HT1080 (cell line): Measurements from ENCODE around the gene OXSR1. TPM values are rescaled to one million over a fixed set of nuclear protein-coding genes. Genes with fewer than 3 reads are reported as not detected.
"Not testable (repeated sequence)": the region's sequence is repeated elsewhere in the genome, so short reads cannot be mapped to it uniquely, and the experiment has no call there.

ENCODE experiments used
- DNase-seq: peaks from one replicate; pipeline ENCODE4 v3.0.0-alpha.2; 2015; ENCODE audit warnings: low read depth
- total RNA-seq: library from RNA; depleted of rRNA; stranded (reverse); fragments of >200 nt; shearing (Covaris generic); gene quantifications from 2 replicates; pipeline ENCODE4 v1.2.3, GENCODE V29; 2014

The OXSR1 gene
- total RNA-seq, 1 experiment from 2014 or later, result 35.6 TPM

DNA sequence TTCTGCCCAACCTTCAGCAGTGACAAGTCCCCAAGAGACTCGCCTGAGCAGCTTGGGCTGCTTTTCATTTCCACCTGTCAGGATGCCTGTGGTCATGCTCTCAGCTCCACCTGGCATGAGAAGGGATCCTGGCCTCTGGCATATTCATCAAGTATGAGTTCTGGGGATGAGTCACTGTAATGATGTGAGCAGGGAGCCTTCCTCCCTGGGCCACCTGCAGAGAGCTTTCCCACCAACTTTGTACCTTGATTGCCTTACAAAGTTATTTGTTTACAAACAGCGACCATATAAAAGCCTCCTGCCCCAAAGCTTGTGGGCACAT, 23.4 kb upstream of the OXSR1 start:
- no peak for DNase-seq

DNA sequence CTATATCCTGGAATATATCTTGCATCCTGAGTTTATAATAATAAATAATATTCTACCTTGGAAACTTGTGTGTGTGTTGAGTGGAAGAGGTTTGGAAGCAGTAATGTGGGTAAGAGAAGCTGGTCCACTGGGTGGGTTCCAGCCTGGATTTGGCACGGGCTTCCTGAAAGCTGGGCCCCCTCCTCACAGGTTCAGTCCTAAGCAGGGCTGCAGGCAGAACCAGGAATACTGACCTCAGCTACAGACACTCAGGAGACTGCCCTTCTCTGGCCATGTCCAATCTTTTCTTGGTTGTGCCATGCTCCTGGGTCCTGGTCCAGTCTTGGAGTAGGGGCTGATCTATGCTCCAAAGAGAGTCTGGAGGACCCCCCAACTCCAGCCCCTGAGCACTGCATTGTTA, 22.4 kb upstream of the OXSR1 start:
- no peak for DNase-seq

DNA sequence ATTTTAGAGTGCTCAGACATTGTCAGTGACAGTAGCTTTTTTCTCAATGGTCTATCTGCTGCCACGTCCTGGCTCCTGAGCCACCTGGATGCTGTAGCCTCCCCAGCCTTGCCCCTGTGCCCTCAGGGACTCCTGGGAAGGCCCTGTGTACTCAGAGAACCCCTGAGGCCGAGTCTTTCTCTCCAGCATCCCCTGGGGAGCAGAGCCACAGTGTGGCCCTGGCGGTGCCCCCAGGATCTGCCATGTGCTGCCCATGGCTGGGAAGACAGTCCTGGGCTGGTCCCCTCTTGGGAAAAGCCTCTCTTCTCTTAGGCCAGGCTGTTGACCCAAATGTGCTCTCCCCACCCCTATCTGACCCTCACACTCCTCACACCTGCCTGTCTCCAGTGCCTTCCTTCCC, 21.8 kb upstream of the OXSR1 start:
- DNase-seq, result no peak

DNA sequence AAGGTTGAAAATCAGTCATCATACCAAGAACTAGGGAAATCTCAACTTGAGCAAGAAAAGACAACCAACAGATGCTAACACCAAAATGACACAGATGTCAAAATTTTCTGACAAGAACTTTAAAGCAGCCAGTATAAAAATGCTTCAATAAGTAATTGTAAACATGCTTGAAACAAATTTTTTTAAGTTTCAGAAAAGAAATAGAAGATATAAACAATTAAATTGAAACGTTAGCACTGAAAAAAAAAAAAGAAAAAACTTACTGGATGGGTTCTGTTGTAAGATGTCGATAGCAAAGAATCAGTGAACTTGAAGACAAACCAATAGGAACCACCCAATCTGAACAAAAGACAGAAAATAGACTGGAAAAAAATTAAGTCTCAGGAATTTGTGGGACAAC, 18.8 kb upstream of the OXSR1 start:
- no peak for DNase-seq

DNA sequence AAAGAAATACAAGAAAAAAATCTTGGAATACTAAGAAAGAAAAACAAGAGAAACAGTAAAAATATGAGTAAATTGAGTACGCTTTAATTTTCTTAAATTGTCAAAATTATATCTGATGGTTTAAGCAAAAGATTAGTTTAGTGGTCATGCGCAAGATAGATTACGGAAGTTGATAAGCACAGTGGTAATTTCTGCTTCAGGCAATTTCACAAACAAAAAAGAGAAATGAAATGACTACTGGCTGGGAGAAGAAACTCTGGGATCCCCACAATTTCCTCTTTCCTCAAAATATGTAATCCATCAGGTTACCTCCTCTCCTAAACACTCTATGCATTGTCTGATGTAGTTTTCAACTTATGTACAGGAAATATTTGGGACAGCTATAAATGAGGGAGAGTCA, 17.9 kb upstream of the OXSR1 start:
- no peak for DNase-seq

DNA sequence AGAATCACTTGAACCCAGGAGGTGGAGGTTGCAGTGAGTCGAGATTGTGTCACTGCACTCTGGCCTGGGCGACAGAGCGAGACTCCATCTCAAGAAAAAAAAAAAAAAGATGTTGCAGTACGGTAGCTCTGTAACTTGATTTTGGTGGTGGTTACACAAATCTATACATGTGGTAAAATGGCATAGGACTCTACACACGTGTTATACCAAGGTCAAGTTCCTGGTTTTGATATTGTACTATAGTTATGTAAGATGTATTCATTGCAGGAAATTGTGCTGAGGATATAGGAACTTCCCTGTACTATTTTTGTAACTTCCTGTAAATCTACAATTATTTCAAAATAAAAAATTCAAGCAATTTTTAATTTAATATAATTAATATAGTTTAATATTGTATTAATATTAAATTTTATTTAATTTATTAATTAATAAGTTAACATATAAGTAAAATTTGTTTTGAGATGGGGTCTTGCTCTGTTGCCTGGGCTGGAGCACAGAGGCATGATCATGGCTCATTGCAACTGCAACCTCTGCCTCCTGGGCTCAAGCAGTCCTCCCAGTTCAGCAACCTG, 16.9 kb upstream of the OXSR1 start:
- DNase-seq, result no peak

DNA sequence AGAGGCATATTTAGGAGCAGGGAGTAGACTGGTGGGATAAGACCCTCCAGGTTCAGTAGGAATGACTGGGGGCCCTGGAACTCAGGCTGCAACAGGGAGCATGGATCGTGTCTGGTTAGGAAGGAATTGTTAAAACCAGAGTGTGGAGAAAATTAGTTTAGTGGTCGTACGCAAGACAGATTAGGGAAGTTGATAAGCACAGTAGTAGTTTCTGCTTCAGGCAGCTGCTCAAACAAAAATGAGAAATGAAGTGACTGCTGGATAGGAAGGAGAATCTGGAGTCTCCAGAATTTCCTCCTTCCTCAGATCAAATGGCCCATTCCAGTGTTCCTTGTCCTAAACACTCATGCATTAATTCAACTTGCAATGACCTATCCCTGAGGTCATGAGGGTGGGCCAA, 15.6 kb upstream of the OXSR1 start:
- DNase-seq, result no peak

DNA sequence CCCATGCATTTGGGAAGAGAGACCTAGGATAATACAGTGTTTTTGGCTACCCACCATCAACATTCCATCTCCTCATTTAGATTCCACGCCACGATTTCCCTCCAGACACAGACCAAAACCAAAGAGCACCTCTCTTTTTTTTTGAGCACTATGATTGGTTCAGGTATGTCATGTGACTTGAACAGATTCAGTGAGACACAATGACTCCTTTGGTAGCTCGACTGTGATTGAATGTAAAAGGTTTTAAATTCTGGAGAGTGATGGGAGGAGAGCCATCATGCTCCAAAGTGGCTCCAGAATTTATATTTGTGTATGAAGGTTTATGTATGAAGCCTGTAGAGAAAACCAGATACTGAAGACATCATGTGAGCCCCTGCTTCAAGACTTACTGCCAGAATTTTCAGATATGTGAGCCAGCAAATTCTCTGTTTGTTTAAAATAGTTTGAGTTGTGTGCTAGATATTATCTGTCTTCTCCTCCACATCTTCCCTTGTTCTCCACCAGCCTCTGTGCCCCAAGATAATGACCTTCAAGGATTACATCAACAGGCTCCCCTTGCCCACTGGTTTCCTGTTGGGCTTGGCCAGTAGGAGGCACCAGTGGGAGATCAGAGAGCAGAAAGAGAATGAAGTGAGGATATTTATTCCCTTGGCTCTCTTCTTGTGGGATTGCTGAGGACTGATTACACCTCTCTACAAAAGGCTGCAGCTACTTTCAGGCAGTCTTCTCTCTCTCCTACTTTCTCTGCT, 14.4 kb upstream of the OXSR1 start:
- no peak for DNase-seq

DNA sequence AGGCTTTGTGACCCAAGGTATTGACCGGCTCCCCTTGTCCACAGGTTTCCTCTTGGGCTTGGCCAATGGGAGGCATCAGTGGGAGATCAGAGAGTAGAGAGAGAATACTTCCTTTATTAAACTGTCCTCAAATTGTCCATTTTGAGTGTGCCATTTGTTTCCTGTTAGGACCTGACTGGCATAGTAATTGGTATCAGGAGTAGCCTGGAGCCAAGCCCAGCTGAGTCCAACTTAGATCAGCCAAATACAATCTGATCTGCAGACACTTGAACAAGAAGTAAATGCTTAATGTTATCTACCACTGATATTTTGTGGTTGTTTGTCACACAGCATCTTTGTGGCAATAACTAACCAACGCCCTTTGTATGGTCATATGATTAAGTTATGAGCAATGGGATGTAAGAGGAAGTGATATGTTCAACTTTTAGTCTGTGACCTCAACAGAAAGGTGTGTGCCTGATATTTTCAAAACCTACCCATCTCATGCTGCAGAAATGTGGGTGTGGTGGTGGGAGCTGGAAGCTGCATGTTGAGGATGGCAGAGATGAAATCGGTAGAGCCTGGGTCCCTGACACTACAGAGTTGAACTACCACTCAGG, 13.6 kb upstream of the OXSR1 start:
- peak; percentile 71 for DNase-seq

DNA sequence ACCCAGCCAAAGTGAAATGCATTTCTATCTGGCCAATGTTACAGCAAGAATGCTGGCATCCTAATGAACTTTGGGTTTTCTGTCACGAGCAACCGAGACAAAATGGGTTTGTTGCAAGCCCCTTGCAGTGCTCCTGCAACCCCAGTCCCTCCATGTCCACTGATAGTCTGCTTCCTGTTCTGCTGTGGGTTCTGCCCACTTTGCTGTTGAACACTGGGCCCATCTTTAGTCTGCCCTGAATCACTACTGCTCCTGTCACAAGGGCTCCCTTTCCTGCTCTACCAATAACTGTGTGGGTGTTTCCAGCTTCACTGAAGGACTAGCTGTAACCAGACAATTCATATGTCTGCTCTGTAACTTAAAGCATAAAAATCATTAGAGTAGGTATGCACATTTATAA, 12.7 kb upstream of the OXSR1 start:
- DNase-seq, result no peak

DNA sequence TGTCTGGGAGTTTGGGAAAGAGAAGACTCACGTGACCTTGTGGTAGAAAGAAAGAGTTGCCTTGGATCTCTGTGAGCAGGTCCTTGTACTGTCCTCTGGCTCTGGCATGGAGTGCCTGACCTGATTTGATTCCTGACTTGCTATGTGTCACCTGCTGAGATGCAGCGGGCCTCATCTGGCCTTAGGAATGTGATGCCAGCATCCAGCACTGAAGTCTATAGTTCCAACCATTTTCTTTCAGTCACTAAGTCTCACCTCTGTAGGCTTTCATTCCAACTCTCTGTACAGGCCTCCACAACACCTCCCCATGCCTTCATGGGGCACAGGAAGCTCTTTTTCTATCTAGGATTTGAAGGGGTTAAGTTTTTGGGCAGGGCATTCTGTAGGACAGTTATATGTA, 12.1 kb upstream of the OXSR1 start:
- DNase-seq, result no peak

DNA sequence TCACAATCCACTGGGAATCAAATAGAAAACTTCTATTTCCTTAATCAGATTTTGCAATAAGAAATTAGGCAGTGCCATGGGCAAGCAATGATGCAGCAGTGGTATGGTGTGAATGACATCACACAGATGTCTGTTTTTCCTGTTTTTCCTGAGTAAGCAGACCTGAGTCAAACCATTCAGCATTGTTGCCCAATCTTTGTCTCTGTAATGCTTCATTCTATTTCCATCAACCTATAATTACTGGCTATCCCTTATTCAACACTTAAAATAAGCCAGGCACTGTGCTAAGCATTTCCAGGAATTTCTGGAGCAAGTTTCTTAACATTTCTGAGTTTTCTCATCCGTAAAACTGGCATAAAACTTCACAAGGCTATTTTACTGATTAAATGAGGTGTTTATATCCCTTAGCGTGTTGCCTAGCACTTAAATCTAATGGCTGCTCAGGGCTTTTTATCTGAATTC, 11.3 kb upstream of the OXSR1 start:
- peak; percentile 72 for DNase-seq

DNA sequence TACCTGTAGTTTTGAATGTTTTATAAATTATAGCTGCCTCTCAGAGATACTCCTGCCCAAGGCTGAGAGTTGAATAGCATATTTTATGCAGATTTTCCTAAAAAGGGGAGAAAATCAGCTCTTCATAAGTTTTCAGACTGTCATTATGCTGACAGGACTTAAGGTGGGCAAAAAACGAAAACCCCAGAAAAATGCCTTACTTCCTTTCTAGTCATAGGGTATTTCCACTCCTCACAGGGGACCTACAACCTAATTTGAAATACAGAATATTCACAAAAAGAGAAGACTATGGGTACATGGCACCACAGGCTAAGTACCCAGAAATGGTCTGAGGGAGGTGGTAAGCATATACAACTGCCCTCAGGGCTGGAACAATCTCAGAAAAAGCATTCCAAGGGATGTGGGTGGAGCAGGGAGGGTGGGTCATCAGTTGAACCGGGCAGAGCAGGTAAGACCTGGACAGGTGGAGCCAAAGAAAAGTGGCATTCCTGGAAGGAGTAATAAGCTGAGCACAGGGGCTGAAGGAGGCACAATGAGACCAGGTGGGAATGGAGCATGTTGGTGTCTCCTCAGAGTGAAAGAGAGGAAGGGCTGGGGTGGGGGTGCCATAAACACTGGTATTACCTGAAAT, 10.6 kb upstream of the OXSR1 start:
- DNase-seq, result no peak

DNA sequence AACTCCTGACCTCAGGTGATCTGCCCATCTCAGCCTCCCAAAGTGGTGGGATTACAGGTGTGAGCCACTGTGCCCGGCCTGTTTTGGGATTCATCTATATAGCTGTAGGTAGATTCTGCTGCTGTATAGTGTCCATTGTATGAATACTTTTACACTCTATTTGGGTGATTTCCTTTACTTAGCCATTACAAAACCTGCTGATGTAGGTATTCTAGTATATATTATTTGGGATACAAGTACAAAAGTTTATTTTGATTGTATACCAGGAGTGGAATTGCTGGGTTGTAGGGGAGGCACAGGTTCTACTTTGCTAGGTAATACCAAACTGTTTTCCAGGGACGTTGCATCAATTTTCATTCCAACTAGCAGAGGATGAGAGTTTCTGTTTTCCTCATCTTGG, 9.5 kb upstream of the OXSR1 start:
- no peak for DNase-seq

DNA sequence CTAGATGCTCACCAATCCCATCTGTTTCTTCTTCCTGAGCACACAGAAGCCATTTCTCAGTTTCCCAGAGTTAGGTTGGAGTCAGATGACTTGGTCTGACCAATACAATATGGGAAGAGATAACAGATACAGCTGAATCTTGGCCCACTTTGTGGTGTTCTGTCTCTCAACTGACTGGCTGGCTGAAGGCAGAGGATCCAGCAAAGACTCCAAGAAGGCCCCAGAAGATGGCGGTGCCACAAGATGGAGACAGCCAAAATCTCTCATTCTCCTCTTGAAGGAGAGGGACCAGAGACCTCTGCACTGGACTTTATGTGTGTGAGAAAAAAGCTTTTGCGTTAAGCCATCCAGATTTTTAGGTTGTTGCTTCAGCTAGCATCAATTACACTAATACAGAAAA, 8.2 kb upstream of the OXSR1 start:
- no peak for DNase-seq

DNA sequence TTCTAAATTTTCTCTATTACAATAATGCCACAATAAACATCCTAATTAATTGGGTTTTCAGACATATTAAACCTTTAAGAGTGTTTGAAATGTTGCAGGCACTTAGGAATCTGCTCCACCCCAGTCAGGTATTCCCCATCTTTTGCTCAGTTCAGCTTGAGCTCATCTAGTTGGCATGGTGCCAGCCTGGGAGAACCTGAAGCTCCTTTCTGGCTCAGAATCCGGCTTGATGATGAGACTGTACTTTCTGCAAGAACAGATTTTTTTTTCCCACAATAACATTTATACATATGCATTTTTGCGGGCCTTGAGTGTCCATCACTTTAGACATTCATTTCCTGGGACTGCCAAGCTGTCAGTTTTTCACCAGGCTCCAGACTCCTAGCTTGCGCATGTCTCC, 7.7 kb upstream of the OXSR1 start:
- no peak for DNase-seq

DNA sequence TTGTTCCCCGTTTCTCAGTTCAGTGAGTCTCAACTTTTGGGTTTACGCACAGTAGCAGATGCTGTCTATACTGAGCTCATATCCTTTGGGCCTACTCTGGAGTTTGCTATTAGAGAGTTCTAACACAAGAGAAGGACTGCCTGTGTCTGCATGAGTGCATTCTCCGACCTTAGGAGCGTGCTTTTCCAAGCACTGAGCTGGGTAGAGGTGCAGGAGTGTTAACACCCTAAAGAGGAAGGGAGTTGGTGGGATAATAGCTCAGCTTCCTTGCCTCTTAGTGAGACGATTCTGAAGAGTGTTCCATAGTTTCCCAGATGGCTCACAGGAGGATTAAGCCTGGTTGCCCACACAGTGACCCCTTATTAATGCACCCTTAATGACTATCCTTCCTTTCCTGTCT, 6.9 kb upstream of the OXSR1 start:
- DNase-seq, result no peak

DNA sequence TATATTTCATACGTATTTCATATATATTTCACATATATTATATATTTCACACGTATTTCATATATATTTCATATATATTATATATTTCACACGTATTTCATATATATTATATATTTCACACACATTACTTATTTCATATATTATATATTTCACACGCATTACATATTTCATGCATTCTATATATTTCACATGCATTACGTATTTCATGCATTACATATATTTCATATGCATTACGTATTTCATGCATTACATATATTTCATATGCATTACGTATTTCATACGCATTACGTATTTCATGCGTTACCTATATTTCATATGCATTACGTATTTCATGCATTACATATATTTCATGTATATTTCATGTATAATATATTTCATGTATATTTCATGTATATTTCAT, 4.6 kb upstream of the OXSR1 start:
- not testable (repeated sequence) for DNase-seq

DNA sequence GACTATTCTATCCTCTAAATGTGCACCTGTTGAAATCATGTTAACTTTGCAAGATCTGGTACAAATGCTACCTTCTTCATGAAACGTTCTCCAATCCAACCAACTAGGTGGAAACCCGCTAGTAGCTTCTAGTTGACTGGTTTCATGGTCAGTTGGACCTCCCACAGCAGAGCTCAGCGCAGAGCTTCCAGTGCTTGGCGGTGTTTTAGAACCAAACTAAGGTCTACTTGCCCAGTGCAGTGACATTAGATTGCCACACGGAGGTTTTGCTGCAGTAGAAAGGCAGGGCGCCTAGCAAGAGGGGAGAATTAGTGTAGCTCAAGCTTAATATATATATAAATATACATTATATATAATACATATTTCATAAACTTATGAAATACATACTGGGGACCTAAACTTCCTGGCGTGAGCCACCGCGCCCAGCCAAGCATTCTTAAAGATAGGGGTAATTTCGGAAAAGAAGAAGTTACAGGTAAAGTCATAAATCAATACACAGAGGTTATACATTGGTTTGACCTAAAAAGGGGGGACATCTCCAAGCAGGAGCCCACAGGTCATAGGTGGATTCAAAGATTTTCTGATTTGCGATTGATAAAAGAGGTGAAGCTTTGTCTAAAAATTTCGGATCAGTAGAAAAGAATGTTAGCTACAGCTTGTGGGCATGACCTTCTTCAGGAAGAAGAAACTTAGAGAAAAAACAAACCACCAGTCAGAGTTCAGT, 2.1 kb upstream of the OXSR1 start:
- DNase-seq, result no peak

DNA sequence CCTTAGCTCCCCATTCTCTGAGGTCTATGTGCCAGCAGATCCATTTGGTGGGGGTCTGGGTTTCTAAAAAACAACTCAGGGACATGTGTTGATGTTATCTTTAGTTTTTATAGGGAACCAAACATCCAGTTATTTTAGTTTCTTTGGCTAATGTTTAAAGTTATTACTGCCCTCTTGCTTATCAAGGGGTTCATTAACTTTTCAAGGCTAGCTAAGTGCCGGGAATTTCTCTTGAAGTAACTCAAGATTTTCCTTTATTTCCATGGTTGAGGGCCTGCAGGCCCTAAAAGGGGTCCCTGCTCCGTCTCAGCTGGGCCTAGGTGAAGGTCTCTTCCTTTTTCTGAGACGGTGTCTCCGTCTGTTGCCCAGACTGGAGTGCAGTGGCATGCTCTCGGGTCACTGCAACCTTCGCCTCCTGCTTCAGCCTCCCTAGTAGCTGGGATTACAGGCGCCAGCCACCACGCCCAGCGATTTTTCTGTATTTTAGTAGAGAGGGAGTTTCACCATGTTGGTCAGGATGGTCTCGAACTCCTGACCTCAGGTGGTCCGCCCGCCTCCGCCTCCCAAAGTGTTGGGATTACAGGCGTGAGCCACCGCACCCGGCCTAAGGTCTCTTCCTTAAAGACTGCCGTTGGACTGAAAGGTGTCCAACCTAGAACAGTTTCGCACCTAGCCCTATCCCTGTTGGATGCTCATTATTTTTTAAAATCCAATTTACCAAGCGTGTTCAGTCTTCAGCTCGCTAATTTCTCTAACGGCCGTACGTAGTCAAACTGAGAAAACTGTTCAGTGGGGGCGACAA, 1.3 kb upstream of the OXSR1 start:
- DNase-seq, result no peak

DNA sequence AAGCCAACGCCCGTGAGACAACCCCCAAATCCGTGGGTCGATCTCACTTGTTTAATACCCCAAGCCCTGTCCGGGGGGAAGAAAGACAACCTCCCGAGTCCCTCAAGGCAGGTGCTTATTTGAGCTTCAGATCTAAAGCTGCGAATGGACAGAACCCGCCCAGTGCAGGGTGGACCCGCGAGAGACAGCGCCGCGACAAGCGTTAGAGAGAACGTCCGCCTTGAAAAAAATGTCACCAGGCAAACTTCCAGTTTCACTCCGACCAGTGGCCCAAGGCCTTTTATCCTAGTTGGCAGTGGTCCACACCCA, 740 bp upstream of the OXSR1 start:
- no peak for DNase-seq
